ENCODE data around the gene BTD. TPM values are rescaled to one million over a fixed set of nuclear protein-coding genes. Genes with fewer than 3 reads are reported as not detected.

The BTD gene
- total and polyA plus RNA-seq, 2 experiments from 2014 or later, result 17.8 to 20.0 TPM

- H3K4me3 Mint-ChIP-seq, result no peak overlapping the region
- no peak overlapping the region for H3K27ac ChIP-seq (ENCODE audit: low read depth)
- H3K27me3 Mint-ChIP-seq (ENCODE audit: insufficient read depth, low read depth, poor library complexity), result peaks cover 2% of the 10 kb centered on the region
- H3K9me3 Mint-ChIP-seq, result no peaks in the 10 kb centered on the region; the same call in 1 of the 3 replicates
- ATAC-seq (peak; percentile 28; the same call in 2 of the 3 replicates), DNase-seq (ENCODE audit: low spot score) (no peak)
- H3K36me3 ChIP-seq (ENCODE audit: insufficient read depth), result peaks cover 4% of the 10 kb centered on the region; the same call in 1 of the 2 replicates
- TF ChIP-seq ZNF462 (CRISPR knock-in tag; IDR thresholded peaks at IDR 0.05), result 0 out of 2 replicates have a peak, but pooled peaks have one; percentile 21
- no peak for TF ChIP-seq ZNF114 (CRISPR knock-in tag; IDR thresholded peaks at IDR 0.05)
- no peak for TF ChIP-seq EZH2 (IDR thresholded peaks at IDR 0.05; ENCODE audit: low read depth, unreplicated experiment)
- no peak for TF ChIP-seq REST (IDR thresholded peaks at IDR 0.05; ENCODE audit: unreplicated experiment)
- TF ChIP-seq ZNF331 (CRISPR knock-in tag; IDR thresholded peaks at IDR 0.05; ENCODE audit: low read depth), result no peak
- H3K4me1 ChIP-seq (ENCODE audit: insufficient read depth), result peaks cover 9% of the 10 kb centered on the region; the same call in 1 of the 2 replicates
- no peak overlapping the region for H3K4me3 ChIP-seq
- H3F3A ChIP-seq (replicated peaks; ENCODE audit: low read depth), result no peaks in the 10 kb centered on the region
- H3K4me1 Mint-ChIP-seq, result peaks cover 18% of the 10 kb centered on the region
- H3K27me3 ChIP-seq (ENCODE audit: insufficient read depth), result no peaks in the 10 kb centered on the region
- H3K36me3 Mint-ChIP-seq (ENCODE audit: low read depth), result peaks cover 32% of the 10 kb centered on the region
- no peak overlapping the region for H3K27ac Mint-ChIP-seq
- no peak overlapping the region for H3K4me2 ChIP-seq
- H4K20me1 ChIP-seq (replicated peaks; ENCODE audit: insufficient read depth), result 0 out of 2 replicates have a peak, but pooled peaks cover 3% of the 10 kb centered on the region
- H2AFZ ChIP-seq, result no peak overlapping the region
- H3K79me2 ChIP-seq (replicated peaks; ENCODE audit: insufficient read depth), result no peaks in the 10 kb centered on the region
- H3K9me2 ChIP-seq (ENCODE audit: insufficient read depth), result peaks cover 17% of the 10 kb centered on the region; the same call in 1 of the 2 replicates
Observed at GRCh38 chr3:15646851-15647511, 45.4 kb downstream of the BTD start.
